ENCODE results near the gene GET3. TPM values are rescaled to one million over a fixed set of nuclear protein-coding genes. Genes with fewer than 3 reads are reported as not detected.

GET3 gene
- total and polyA plus RNA-seq, 2 of the 13 experiments (the other 11 are each of a cell fraction or from before 2014, with no cell fraction given): 57.7 to 59.4 TPM

- TF ChIP-seq CSRNP1 (CRISPR knock-in tag; IDR thresholded peaks at IDR 0.05): no peak; the same call in 1 of the 2 replicates
- no peak for TF ChIP-seq PLSCR1 (CRISPR knock-in tag; IDR thresholded peaks at IDR 0.05; ENCODE audit: borderline replicate concordance)
- TF ChIP-seq SOX13 (IDR thresholded peaks at IDR 0.05): no peak
- peak in 1 of 2 experiments; percentile 36; a peak in 1 of 4 replicates for TF ChIP-seq SOX13 (CRISPR knock-in tag; conservative IDR thresholded peaks at IDR 0.05 in 1 of 2, IDR thresholded peaks at IDR 0.05 in 1 of 2)
- peak; percentile 45 for TF ChIP-seq SRSF1 (optimal IDR thresholded peaks at IDR 0.05; ENCODE audit: low read depth, low read length)
- TF ChIP-seq NR3C1 (CRISPR knock-in tag; IDR thresholded peaks at IDR 0.05): no peak
- TF ChIP-seq ATAD3A (CRISPR knock-in tag; IDR thresholded peaks at IDR 0.05): no peak
- TF ChIP-seq BCLAF1 (IDR thresholded peaks at IDR 0.05): no peak
- TF ChIP-seq ZNF556 (CRISPR knock-in tag; IDR thresholded peaks at IDR 0.05; ENCODE audit: borderline replicate concordance): no peak
- TF ChIP-seq HNRNPH1 (optimal IDR thresholded peaks at IDR 0.05; ENCODE audit: low read depth, low read length): no peak
- TF ChIP-seq MEIS2 (CRISPR knock-in tag; IDR thresholded peaks at IDR 0.05): no peak
- no peak for TF ChIP-seq KDM4B (CRISPR knock-in tag; IDR thresholded peaks at IDR 0.05)
- no peak for TF ChIP-seq SRY (CRISPR knock-in tag; IDR thresholded peaks at IDR 0.05)
- TF ChIP-seq ZBTB14 (CRISPR knock-in tag; IDR thresholded peaks at IDR 0.05): no peak
- TF ChIP-seq ZNF496 (CRISPR knock-in tag; IDR thresholded peaks at IDR 0.05; ENCODE audit: insufficient replicate concordance): no peak
- TF ChIP-seq PLRG1 (conservative IDR thresholded peaks at IDR 0.05): no peak
- TF ChIP-seq HNF4G (IDR thresholded peaks at IDR 0.05; ENCODE audit: borderline replicate concordance, low read depth, low read length): no peak
- TF ChIP-seq HNF4G (CRISPR knock-in tag; IDR thresholded peaks at IDR 0.05; ENCODE audit: borderline replicate concordance, low read depth): no peak
Measured at GRCh38 chr19:12789904-12790619, 52.8 kb downstream of the GET3 start (continued).

Measured in HepG2 (cell line).